T-helper 1 cell (primary cell): Measurements from ENCODE around the gene ALG13.
A peak's percentile ranks its signal among the peaks of the same experiment; 100 is the strongest.

Experiments
- DNase-seq, 5 donors: peaks; one replicate each; pipeline ENCODE4 v3.0.0-alpha.2; 2012 to 2020
- total RNA-seq, 4 donors: gene quantifications; one replicate each; lab custom pipeline; 2026; lab: John Stamatoyannopoulos, UW

Gene ALG13
- total RNA-seq, result 76.0 to 91.5 (median 87.4) reads per million in 4 donors

DNA sequence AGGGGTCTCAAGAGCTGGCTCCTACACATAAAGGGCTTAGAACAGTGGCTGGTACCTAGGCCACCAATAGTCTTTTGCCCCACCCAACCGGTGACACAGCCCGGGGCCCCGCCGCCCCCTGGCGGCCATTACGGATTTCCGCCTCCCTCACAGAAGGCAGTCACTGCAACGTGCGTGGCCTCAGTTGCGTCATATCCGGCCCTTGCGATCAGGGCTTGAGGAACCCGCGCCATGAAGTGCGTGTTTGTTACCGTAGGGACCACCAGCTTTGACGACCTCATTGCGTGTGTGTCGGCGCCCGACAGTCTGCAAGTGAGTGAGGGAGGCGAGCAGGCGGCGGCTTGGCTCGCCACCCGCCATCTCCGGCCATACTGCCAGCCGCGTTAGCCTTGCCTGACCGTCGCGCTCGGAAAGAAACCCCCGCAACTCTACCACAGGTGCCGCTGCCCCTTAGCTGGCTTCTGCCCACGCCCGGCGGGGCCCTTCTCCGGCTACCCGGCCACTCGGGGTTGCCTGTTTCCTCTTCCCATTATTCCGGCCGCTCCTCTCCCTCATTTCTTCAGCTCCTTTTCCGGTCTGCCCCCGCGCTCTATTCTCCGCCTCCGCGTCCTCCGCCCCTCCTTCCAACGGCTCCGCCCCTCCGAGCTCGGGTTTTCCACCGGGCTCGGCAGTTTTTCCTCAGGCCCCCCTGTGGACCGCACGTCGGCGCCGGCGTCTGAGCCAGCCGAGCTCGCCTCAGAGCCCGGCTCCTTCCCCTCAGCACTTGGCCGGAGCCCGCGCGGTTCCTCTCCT is at the start of gene ALG13:
Gene ALG13, plus strand, starts transcription at position 183 of the 792 bp plus-strand sequence. Its CDS starts 49 bp downstream, at position 232.
- DNase-seq, result peak; percentile 73 to 92 (median 80)

DNA sequence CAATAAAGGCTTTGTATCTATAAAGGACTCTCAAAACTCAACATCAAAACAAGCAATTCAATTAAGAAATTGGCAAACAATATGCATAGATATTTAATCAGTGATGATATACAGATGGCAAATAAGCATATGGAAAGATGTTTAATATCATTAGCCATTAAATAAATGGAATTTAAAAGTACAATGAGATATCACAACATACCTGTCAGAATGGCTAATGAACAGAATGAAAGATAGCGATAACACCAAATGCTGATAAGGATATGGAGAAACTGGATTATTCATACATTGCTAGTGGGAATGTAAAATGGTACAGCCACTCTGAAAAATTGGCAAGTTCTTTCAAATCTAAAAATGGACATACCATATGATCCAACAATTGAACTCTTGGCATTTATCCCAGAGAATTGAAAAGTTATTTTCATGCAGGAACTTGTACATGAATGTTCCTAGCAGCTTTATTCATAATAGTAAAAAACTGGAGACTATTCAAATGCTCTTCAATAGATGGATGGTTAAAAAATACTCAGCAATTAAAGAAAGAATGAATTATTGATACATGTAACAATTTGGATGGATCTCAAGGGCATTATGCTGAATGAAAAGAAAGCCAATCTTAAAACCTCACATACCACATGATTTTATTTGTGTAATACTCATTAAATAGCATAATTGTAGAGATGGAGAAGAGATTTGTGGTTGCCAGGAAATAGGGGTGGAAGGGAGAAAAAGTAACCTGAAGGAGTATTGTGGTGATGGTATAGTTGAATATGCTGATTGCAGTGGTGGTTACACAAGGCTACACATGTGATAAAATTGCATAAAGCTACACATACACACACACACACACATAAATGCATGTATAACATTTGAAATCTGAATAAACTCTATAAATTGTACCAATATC is 45.9 kb upstream of the ALG13 start:
- no peak for DNase-seq

DNA sequence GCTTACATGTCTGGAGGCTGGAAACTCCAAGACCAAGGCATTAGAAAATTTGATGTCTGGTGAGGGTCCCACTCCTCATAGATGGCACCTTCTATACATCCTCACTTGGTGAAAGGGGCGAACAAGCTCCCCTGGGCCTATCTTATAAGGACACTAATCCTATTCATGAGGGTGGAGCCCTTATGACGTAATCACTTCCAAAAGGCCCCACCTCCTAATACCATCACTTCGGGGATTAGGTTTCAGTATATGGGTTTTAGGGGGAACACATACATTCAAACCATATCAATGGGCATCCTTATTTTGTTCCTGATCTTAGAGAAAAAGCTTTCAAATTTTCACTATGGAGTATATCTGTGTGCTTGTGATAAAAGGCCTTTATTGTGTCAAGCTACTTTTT is 39.0 kb upstream of the ALG13 start:
- no peak for DNase-seq

DNA sequence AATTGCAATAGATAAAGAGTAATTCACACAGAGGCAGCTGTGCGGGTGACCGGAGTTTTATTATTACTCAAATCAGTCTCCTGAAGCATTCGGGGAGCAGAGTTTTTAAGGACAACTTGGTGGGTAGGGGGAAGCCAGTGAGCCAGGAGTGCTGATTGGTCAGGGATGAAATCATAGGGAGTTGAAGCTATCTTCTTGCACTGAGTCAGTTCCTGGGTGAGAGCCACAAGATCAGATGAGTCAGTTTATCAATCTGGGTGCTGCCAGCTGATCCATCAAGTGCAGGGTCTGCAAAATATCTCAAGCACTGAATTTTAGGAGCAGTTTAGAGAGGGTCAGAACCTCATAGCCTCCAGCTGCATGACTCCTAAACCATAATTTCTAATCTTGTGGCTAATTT is 35.8 kb upstream of the ALG13 start:
- DNase-seq, result peak in 1 of 5 donors; percentile 24

DNA sequence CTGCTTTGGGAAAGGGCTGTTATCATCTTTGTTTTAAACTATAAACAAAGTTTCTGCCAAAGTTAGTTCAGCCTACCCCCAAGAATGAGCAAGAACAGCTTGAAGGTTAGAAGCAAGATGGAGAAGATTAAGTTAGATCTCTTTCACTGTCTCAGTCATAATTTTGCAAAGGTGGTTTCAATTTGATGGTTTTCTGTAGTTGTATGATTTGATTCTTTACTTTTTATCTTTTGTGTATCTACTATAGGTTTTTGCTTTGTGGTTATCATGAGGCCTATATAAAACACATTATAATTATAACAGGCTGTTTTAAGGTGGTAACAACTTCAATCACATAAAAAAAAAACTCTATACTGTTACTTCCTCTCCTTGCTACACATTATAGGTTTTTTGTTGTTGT is 35.4 kb upstream of the ALG13 start:
- peak in 1 of 5 donors; percentile 17 for DNase-seq

DNA sequence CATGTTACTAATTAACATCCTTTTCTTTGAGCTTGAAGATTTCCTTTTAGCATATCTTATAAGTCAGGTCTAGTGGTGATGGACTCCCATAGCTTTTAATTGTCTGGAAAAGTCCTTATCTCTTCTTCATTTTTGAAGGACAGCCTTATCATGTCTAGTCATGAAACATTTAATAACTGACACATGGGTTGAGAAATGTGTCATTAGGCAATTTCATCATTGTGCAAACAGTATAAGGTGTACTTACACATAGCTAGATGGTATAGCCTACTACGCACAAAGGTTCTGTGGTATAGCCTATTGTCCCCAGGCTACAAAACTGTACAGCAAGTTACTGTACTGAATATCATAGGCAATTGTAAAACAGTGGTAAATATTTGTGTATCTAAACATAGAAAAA is 34.5 kb upstream of the ALG13 start:
- DNase-seq, result no peak

DNA sequence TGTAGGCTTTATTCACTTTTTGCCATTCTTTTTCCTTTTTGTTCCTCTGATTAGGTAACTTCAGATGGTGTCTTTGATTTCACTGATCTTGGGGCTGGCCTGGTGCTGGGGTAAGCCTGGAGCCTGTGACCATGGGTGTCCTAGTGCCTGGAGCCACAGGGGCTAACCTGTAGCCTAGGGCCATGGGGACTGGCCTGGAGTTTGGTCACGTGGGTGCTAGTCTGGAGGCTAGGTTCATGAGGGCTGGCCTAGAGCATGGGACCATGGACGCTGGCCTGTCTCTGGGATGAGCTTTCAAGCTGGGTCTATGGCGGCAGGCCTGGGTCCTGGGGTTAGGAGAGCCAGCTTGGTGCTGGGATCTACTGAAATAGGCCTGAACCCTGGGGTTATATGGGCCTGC is 32.2 kb upstream of the ALG13 start:
- DNase-seq, result no peak

DNA sequence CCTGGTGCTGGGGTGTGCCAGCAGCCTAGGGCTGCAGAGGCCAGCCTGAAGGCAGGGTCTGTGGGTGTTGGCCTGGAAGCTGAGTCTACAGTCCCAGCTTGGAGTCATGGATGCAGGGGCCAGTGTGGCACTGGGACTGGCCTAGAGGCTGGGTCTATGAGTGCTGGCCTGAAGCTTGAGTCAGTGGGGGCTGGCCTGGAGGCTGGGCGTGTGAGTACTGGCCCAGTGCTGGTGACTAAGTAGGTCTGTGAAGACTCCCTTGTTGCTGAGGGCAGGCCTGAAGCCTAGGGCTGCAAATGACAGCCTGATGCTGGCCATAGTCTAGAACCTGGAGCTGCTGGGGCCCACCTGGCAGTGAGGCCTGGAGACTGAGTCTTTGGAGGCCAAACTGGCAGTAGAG is 31.3 kb upstream of the ALG13 start:
- no peak for DNase-seq

DNA sequence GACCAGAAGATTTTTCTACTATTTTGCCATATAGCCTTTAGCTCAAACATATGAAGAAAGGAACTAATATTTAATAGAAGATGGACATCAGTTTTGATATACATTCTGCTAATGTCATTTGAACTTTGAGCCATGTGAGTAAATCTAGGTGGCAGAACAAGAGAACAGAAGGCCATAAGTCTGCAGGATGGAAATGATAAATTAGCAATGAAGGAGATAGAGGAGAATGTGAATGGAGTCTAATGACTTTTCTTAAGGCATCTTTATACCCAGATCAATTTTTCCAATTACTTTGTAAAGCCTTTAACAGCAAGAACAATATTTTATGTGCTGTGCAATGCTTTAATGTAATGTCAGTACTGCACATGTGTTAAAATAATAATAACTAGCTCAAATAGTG is 30.1 kb upstream of the ALG13 start:
- no peak for DNase-seq

DNA sequence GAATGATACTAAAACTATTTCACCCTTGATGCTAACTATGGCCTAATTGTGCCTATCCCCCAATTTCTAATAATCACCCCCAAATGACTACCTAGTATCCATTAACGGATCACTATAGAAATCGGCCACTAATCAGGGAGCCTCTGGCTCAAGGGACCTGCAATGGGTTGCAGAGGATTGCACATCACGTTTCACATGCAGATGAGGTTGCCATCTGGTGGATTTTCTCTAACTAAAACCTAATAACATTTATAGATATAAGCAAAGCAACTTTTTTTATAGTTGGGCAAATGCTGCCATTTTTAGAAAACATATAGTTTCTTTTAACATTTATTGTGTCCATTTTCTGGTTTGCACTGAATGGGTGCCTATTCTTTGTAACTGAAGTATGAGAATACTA is 28.3 kb upstream of the ALG13 start:
- DNase-seq, result no peak

DNA sequence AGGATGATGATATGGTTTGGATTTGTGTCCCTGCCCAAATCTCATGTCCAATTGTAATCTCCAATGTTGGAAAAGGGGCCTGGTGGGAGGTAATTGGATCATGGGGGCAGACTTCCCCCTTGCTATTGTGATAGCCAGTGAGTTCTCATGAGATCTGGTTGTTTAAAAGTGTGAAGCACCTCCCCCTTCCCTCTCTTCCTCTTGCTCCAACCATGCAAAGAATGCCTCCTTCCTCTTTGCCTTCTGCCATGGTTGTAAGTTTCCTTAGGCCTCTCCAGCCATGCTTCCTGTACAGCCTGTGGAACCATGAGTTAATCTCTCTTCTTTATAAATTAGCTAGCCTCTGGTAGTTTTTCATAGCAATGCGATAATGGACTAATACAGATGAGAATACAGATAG is 19.7 kb upstream of the ALG13 start:
- DNase-seq, result no peak

DNA sequence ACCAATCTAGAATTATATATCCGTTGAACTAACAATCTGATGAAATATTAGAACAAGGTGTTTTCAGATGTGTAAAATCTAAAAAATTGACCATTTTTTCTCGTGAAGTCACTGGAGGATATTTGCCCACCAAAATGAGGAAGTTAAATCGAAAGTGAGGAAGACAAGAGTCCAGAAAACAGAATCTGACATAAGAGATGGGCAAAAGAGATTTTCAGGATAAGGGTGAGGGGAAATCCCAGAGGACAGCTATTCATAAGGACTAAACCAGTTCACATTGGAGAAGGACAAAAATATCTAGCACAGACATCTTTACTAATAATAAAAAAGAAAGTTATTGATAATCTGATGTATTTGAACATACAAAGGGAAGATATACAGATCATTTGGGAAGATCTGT is 18.7 kb upstream of the ALG13 start:
- DNase-seq, result no peak

DNA sequence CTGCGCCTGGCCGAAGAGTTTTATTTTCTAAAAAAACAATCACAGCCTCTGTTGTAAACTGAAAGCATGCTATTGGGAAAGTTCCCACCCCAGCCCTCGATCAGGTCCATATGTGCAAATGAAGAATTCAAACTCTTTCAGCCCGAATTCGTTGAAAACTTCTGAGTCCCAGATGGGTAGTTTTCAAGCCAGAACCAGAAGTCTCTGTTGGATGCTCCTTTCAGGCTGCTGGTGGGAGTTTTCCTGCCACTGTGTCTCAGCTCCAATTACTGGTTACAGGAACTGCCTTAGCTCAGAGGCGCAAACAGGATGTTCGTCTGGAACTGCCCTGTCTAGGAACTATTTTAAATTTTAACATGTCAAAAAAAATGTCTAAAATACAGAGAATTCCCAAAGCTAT is 9.3 kb upstream of the ALG13 start:
- DNase-seq, result no peak

DNA sequence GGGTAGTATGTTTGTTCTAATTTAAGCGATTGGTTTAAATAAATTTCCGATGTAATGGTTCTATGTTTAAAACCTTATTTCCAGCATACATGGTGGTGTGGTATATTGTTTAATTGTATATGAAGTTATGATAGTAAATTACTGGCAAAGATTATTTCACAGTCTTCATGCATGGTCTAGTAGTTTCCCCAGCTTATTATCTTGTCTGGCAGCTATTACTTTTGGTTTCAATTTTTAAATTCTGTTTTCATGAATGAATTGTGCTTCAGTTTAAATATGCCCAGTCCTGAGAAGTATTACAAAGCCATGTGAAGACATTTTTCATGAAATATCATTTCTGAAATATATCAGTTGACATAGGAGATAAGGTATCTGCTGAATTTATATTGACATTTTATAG is 6.3 kb downstream of the ALG13 start:
- no peak for DNase-seq

DNA sequence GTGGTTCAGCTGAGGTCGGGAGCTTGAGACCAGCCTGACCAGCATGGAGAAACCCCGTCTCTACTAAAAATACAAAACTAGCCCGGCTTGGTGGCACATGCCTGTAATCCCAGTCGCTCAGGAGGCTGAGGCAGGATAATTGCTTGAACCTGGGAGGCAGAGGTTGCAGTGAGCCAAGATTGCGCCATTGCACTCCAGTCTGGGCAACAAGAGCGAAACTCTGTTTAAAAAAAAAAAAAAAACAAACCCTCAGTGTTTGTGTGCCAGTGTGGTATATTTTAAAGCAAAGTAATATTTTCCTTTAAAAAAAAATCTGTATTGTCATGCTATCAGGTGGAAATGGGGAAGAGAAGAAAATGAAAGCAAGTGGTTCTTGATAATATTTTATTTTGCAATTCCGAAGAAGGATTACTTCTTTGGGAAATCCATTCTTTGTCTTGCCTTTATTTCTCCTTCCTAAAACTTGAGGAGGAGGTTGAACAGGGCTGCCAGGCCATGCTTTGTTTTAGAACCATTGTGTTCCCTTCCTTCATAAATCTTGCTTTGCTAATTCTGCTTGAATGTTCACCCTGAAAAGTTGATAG is 14.4 kb downstream of the ALG13 start:
- no peak for DNase-seq

DNA sequence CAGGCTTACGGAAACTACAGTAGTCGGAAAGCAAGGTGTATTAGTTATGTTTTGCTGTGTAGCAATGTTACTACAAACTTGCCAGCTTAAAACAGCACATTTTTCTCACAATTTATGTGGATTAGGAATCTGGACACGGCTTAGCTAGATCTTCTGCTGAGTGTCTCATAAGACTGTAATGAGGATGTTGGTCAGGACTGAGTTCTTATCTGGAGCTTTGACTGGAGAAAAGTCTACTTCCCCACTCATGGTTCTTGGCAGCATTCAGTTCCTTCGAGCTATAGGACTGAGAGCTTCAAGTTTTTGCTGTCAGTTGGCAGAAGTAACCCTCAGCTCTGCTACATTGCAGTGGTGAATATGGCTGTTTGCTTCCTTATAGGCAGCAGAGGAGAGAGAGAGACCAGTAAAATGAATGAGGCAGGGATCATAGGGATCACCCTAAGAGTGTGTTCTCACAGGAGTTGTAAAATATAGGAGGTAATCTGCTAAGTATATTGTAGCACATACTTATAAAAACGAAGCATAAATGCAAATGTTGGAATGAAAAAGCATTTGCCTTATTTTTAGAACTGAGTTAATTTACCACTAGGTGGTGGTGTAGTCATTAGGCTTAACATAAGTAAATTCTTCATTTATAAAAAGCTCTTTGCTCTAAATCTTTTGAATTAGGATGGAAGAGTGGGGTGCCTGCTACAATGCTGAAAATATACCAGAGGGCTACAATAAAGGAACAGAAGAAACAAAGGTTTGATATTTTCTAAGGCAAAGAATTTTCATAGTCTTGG is 38.6 kb downstream of the ALG13 start:
- peak in 1 of 5 donors; percentile 1 for DNase-seq

DNA sequence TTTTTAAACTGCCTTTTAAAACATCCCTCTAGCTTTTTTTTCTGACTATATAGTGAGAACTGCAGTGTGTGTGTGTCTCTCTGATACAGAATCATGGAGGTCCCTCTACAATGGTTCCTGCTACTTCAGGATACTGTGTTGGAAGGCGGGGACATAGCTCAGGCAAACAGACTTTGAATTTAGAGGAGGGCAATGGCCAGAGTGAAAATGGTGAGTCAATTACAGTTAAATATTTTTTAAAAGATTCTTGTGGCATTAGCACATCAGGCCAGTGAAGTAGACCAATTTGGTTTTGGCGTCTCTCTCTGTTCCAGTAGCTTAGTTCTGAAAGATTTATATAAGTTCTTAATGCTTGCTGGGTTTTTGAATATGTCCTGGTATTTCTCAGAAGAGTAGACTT is 47.1 kb downstream of the ALG13 start:
- DNase-seq, result no peak

DNA sequence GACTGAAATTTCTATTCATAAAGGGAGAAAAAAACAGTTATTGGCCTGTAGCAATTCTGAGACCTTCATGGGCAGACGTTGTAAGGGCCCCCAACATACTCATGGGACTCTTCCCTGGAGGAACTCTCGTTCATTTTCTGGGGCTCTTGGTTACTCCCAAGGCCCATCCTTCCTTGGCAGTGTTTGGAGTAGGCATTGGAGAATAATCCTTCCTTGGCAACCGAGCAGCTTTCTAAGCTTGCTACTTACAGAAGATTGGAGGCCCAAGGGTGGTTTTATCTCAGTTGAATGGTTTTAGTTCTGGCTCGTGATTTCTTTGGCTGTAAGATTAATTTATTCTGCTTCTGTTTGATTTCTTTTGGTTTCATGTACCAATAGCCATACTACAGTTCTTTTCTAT is 50.4 kb downstream of the ALG13 start:
- DNase-seq, result no peak

DNA sequence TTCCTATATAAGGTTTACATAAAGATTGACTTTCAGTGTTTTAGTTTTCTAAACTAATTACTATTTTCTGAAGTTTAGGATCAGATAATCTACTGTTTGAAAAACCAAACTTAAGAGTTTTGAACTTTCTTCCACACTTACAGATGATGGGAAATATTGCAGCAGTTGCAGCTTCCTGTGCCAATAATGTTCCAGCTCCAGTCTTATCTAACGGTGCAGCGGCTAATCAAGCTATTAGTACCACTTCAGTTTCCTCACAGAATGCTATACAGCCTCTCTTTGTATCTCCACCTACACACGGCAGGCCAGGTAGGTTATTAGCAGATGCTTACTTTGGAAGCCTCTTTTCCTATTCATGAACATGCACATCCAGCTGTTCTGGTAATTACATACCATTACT is 55.6 kb downstream of the ALG13 start:
- DNase-seq, result no peak

DNA sequence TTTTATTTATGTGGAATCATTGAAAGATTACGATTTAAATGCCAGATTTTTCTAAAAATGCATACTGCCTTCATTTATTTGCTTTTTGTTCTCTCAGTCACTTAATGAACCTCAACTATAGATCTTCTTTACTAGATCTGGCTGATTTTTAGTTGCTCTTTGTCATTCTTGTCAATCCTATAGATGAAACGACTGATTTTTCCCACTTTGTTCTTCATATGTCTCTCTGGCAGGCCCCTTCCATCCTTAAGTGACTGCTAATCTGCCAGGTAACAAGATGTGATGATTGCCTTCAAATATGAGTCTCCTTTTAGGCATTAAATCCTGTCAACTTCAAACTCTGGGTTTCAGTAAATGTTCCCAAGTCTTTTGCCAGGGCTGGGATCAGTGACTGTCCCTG is 61.0 kb downstream of the ALG13 start:
- DNase-seq, result no peak

DNA sequence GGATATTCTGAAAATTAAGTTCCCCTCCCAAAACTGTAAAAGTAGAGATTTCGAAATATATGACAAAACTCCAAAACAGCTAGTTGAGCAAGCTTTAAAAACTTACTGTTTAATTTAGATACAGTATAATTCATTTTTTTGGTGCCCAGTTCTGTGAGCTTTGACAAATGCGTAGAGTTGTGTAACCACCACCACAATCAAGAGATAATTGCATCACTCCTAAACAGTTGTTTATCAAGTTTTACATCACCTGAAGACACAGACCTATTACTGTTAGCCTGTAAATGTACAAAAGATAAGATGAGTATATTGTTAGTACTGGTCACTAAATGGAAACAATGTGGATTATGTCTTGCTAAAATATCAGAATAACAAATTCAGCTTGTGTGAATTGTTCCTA is 62.3 kb downstream of the ALG13 start:
- DNase-seq, result no peak

DNA sequence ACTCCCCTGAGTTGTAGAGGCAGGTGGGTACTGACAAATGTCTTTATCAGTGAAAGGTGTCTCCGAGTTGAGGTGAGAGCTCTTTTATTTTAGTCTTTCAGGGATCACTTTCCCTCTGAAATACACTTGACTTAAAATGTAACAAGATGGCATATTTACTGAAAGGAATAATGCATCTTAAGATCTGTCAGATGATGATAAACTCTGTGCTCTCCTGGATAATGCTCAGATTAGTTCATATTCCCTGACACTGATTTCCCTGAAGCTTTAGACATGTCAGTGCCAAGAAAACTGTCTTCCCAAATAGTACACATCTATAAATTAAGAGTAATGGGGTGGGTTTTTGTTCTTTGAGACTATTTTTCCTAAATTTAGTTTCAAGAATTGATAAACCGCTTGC is 75.5 kb downstream of the ALG13 start:
- DNase-seq, result no peak

DNA sequence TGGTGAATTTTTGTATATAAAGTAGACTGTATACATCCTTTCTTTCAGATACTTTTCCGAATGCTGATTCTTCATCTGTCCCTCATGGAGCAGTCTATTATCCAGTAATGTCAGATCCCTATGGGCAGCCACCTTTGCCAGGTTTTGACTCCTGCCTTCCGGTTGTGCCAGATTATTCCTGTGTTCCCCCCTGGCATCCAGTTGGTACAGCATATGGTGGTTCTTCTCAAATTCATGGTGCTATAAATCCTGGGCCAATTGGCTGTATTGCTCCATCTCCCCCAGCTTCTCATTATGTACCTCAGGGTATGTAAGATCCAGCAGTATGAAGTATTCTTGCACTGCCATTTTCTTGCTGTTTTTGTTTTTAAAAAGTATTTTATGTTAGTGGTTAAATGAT is 78.7 kb downstream of the ALG13 start:
- no peak for DNase-seq
